Smooth muscle cell of the brain vasculature (primary cell): Measurements from ENCODE around the gene CORO2A.

Experiments
- DNase-seq: peaks from one replicate; pipeline ENCODE4 v3.0.0-alpha.2; 2012; ENCODE audit warnings: low read depth, low spot score

Gene CORO2A

GRCh38 chr9:98219364-98219716, 26.9 kb upstream of the CORO2A start:
- no peak for DNase-seq

DNA sequence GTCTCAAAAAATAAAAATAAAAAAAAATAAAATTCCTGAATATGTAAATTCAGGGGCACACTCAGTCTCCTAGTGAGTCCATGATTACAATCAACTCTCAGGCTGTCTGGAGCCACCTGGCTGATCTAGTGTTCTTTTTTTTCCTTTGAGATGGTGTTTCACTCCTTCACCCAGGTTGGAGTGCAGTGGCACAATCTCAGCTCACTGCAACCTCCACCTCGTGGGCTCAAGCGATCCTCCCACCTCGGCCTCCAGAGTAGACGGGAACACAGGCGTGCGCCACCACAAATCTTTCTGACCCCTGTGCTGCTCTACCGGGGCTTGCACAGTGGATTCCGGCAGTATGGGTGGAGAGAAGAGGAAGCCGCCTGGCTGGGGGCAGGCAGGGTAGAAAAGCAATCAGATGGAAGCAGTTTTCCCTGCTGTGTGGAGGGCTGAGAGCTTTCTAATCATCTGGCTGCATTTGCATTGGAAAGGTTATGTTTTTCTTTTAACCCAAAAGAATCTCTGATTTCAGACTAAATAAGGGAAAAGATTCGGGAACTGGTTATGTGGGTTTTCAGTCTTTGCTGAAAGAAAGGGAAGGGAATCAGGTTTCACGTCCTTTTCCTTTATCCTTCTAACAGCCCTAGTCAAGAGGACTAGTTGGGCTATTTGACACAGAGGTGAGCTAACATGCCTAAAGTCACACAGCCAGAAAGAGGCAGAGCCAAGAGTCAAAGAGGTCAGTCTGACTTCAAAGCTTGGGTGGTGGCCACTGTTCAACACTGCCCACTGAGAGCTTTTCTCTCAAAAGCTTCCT, 26.3 kb upstream of the CORO2A start:
- DNase-seq: no peak

GRCh38 chr9:98217255-98217654, 24.8 kb upstream of the CORO2A start:
- DNase-seq: no peak

DNA sequence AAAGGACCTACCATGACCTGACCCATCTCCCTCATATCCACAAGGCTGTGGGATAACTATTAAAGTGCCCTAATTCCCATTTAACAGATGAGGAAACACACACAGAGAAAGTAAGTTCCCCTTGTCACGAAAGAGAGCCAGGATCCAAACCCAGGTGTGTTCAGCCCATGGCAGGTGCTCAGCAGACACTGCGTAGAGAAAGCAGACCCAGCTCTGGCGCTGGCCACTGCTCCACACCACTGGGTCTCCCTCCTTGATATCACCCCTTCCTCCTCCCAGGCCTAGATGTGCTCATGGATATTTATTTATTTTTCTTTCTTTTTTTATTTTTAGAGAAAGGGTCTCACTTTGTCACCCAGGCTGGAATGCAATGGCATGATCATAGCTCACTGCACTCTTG, 24.0 kb upstream of the CORO2A start:
- no peak for DNase-seq

GRCh38 chr9:98215821-98216220, 23.4 kb upstream of the CORO2A start:
- DNase-seq: no peak

DNA sequence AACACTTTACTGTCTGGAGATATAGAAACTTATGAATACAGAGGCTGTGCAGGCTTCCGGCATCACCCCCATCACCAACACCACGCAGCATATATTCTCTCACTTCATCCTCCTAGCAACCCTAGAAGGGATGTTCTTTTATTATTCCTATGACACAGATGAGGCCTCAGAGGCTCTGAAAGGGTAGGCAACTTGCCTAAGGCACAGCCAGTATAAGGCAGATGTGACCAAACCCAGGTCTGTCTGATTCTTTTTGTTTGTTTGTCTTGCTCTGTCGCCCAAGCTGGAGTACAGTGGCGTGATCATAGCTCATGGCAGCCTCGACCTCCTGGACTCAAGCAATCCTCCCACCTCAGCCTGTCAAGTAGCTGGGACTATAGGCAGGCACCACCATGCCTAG, 22.8 kb upstream of the CORO2A start:
- DNase-seq: no peak

- DNase-seq: no peak
Measured at GRCh38 chr9:98214811-98215210, 22.4 kb upstream of the CORO2A start.

- DNase-seq: no peak
Measured at GRCh38 chr9:98211260-98211659, 18.8 kb upstream of the CORO2A start.

GRCh38 chr9:98210435-98210834, 18.0 kb upstream of the CORO2A start:
- no peak for DNase-seq

- DNase-seq: no peak
Measured at GRCh38 chr9:98209530-98209929, 17.1 kb upstream of the CORO2A start.

GRCh38 chr9:98208635-98209034, 16.2 kb upstream of the CORO2A start:
- DNase-seq: no peak

DNA sequence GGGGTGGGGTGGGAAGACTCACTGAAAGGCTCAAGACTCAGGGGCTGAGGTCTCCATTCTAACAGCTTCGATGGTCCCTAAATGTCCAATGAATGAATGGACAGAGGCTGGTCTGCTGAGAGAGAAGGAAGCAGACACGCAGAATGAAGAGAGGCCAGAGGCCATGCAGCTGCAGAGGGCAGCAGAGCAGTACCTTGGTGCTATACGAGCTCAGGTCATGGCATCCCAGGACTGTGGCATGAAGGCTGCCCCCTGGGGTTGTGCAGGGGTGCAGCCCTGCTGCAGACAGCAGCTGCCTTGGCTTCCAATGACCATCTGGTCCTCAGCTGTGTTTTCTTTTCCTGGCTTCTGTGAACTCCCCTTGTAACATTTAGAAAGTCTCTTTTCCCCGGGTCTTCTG, 15.2 kb upstream of the CORO2A start:
- DNase-seq: no peak

GRCh38 chr9:98206754-98207153, 14.3 kb upstream of the CORO2A start:
- no peak for DNase-seq

DNA sequence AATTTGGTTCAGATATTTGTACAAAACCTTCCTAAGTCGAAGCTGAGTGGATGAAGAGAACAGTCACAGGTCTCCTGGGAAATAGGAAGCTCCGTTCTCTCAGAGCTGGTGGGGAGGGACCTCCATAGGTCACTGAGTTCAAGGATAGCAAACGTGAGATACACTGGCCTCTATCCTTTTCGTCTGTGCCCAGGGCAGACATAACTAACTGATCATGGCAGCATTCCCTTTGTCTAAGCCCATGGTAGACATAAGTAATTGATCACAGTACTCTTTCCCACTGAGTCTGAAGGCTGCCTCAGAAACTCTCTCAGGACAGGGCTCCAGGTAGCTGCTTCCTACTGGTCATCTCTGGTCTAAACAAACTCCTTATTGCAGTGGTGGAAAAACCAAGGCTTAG, 12.3 kb upstream of the CORO2A start:
- DNase-seq: no peak

- DNase-seq: no peak
Measured at GRCh38 chr9:98203153-98203552, 10.7 kb upstream of the CORO2A start.

- DNase-seq: no peak
Measured at GRCh38 chr9:98202252-98202651, 9.8 kb upstream of the CORO2A start.

- DNase-seq: no peak
Measured at GRCh38 chr9:98201749-98202148, 9.3 kb upstream of the CORO2A start.

DNA sequence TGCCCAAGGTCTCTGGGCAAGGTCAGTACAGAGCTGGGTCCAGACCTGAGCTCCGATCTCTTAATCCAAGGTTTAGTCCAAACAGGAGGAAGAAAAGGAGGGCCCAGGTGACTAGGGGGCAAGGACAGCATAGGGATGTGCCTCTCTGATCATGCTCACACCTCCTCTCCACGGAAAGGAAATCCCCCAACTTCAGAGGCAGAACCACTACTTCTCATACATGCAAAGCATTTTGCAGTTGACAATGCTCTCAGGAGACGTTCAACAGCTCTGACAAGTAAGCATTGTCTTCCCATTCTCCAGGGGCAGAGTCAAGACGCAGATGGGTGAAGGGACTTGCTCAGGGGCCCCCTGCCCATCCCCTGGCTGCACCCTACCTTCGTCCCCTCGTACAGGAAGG, 8.7 kb upstream of the CORO2A start:
- no peak for DNase-seq

DNA sequence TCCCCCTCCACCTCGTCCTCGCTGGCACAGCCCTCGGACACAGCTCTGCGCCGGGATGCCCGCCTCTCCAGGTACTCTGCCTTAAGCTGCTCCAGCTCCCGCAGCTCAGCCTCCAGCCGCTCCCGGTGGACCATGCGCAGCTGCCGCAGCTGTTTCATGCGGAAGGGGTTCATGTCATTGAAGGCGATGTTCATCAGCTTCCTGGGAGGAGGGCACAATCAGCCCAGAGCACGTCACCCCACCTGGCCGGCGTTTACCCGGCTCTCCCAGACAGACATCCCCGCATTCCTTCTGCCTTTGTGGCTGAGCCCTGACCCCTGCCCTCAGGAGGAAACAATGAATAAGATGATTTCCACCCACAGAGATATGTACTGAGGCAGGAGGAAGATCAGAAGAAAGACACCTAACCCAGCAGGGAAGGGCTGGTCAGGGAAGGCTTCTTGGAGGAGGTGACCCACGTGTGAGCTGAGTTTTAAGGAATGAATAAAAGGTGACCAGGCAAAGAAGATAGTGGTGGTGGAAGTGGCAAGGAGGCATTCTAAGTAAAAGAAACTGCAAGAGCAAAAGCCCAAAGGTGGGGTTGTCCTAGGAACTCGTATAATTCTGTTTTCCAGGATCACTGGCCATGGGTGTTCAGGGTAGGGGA, 7.1 kb upstream of the CORO2A start:
- DNase-seq: no peak

DNA sequence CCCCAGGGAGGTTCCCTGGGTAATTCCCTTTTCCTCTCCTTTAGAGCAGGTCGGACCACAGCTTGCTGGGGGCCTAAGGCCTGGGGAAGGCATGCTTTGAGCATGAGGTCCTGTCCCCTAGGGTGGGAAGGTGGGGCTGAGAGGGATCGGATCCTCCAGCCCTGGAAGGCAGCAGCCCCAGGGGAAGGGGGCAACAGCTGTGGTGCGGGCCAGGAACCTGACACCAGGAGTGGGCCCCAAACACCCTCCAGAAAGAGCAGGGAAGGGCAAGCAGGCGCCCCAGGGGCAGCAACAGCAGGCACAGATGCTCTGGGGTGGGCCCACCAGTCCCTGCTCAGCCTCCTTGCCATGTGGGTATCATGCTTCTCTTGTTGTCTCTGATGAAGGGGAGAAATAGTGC, 3.2 kb upstream of the CORO2A start:
- DNase-seq: no peak

DNA sequence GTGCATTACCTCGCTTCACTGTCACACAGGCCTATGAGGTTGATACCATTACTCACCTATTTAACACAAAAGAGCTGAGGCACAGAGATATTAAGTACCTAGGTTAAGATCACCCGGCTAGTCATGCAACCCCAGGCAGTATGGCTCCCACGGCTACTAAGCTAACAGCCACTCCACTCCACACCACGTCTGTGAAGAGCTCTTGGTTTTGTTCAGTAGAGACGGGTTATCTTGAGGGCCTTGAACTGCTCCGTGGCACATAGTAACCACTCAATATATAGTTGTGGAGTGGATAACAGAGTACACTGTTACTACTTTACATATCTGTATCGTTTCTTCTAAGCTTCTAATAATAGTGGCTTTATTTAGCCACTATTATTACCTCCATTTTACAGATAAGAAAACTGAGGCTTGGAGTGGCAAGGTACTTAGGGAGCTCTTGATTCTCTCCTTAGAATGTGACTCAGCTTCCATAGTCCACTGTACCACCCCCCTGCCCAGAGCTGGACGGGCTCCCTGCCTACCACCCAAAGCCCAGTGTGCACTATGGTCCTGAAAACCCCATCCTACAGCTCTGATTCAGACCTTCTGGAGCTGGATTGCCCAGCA, 1.0 kb upstream of the CORO2A start:
- no peak for DNase-seq

DNA sequence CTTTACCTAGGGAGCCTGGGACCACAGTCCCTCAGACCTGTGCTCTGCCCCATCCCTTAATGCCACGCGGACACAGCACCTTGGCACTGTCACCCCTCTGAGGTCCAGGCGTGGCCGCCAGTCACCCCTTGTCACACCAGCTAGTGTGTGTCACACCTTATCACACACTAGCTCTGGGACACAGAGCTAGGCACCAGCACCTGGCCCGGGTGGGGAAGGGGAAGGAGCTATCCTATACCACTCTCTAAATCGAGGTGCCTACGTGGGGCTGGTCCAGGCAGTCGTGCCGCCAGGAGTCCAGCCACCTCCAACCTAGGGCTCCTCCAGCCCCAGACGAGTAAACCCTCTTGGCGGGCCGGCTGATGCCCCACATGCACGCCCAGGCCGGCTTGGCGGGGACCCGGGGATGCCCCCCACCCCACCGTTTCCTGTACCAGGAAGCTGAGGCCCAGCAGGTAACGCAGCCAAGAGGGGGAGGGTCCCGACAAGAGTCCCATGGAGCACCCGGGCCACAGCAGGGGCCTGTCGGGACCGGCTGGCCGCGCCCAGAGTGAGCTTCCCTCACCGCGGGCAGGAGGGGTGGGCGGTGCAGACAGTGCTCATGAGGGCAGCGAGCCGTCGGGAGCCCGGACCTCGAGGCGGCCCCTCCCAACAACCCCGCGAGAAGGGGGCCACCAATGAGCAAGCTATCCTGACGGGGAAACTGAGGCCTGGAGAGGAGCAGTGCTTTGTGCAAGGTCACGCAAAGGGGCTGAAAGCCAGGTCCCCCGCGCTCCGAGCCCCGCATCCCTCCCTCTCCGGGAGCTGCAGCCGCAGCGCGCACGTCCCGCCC, 550 bp downstream of the CORO2A start:
- no peak for DNase-seq
